CD4-positive, alpha-beta T cell treated with Interleukin-17A for 4 hours (primary cell): ENCODE results near the gene MCUB.

ENCODE experiments used
- DNase-seq: peaks from one replicate; pipeline ENCODE4 v3.0.0-alpha.2; 2020; ENCODE audit warnings: mixed read lengths

MCUB gene

DNA sequence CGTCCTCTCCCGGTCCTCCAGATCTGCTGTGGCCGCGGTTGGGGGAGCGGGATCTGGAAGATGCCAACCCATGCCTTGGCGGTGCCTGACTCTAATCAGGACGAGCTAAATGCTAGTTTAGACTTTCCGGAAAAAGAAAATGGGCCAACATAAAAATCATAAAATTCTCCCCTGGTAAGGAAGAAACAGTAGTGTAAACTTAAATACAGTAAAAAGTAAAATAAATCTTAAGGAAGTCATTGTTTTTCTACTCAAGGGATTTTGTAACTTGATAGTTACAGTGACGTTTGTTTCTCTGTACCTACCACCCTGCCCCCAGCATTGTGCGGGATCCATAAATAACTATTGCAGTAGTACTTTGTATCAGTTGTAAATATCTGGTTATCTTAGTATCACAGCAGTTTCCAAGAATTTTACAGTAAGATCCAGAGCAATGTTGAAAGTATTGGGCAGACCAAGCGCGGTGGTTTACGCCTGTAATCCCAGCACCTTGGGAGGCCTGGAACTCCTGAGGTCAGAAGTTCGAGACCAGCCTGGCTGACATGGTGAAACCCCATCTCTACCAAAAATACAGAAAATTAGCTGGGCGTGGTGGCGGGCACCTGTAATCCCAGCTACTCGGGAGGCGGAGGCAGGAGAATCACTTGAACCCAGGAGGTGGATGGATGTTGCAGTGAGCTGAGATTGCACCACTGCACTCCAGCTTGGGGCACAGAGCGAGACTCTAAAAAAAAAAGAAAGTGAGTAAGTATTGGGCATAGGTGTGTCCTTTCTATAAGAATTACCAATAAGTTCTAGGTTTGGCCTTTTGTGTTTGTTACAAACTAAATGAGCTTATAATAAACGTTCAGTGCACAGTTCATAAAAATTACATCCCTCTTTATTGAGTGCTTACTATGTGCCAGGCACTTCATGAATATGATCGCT lies 170.8 kb downstream of the MCUB start:
- no peak for DNase-seq

DNA sequence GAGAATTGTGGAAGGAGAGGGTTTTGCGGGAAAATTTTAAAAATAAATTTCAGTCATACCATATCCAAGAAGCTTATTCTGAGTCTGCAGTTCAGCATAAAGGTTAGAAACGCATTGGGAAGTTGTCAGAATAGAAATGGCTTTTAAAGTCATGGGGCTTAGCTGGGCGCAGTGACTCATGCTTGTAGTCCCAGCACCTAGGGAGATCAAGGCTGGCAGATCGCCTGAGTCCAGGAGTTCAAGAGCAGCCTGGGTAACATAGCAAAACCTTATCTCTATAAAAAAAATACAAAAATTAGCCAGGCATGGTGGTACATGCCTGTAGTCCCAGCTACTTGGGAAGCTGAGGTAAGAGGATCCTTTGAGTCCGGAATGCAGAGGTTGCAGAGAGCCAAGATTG lies 173.7 kb downstream of the MCUB start:
- no peak for DNase-seq

DNA sequence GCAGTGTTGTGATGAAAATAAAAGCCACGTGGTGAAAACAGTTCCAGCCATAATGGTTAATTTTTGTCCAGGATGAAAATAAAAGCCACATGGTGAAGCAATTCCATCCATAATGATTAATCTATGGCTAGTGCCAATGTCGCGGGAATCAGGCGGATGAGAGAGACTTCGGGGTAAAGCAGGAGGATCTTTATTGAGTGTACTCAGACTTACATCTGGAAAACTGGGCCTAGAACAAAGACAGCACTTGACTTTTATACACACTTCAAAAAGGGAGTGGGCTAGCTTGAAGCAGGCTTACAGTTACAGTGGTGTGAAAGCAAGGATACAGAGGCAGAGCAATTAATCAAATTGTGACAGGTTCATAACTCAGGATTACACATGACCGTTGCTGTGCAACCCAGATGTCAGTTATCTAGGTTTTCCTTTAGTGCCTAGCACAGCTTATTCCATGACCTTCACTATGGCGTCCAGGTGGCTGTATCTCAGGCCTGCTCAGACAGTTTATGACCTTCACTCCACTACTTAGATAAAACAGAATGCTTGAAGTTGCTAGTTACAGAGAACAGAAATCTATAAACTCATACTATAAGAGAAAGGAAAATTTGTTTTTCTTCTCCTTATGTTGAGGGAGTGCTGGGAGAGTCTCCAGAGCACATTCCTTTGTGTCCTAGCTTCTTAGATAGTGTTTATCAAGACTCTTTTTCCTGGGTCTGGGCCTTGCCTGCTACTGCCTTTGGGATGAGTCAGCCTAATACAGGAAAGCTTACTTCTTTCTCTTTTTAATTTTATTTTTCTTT lies 175.7 kb downstream of the MCUB start:
- no peak for DNase-seq
